ENCODE results near the gene BAZ2A. TPM values are rescaled to one million over a fixed set of nuclear protein-coding genes. Genes with fewer than 3 reads are reported as not detected.

BAZ2A gene
- total RNA-seq, 1 experiment from 2014 or later = 126 TPM

GRCh38 chr12:56676851-56677580 lies 46.9 kb upstream of the BAZ2A start:
- H3K27ac ChIP-seq (ENCODE audit: low read depth, low read length, poor library complexity, severe bottlenecking) = no peak overlapping the region
- H3K4me1 ChIP-seq (ENCODE audit: insufficient read depth, low read length, poor library complexity, severe bottlenecking) = no peaks in the 10 kb centered on the region
- no peak for TF ChIP-seq CTCF (conservative IDR thresholded peaks at IDR 0.05; ENCODE audit: low read depth, low read length)
- TF ChIP-seq EZH2 (IDR thresholded peaks at IDR 0.05; ENCODE audit: borderline replicate concordance, low read depth, low read length, poor library complexity, severe bottlenecking) = no peak
- peaks cover 44% of the 10 kb centered on the region for H3K36me3 ChIP-seq (ENCODE audit: insufficient read depth, low read length, poor library complexity, severe bottlenecking)
- DNase-seq (ENCODE audit: low spot score) = no peak
- no peaks in the 10 kb centered on the region for H3K27me3 ChIP-seq (replicated peaks; ENCODE audit: insufficient read depth, low read depth, low read length, poor library complexity)
- no TSS peak for BruUV-seq (replicated peaks)
- no peaks in the 10 kb centered on the region for H3K9me3 ChIP-seq (ENCODE audit: low read depth, low read length, poor library complexity, severe bottlenecking)
- intact Hi-C loops (cut with micrococcal nuclease; ENCODE audit: unreplicated experiment) = no loop called here
- no peak overlapping the region for H3K4me3 ChIP-seq (ENCODE audit: low read depth, low read length, poor library complexity, severe bottlenecking)
- ChIA-PET POLR2A (ENCODE audit: low non-redundant PET) (interaction anchor here (0.7 kb wide), 1 partner anchor 24 kb away, joined by 17 read pairs; no protein-coding TSS in a partner anchor), CTCF (no interaction called here)

- H3K27ac ChIP-seq (ENCODE audit: low read depth, low read length, poor library complexity, severe bottlenecking) = no peak overlapping the region
- H3K36me3 ChIP-seq (ENCODE audit: insufficient read depth, low read length, poor library complexity, severe bottlenecking) = peaks cover 71% of the 10 kb centered on the region
Measured at GRCh38 chr12:56671608-56672007, 41.5 kb upstream of the BAZ2A start.

GRCh38 chr12:56670836-56671235 lies 40.7 kb upstream of the BAZ2A start:
- Histone ChIP-seq H3K4me3 (ENCODE audit: low read depth, low read length, poor library complexity, severe bottlenecking) (no peak overlapping the region), H3K27me3 (replicated peaks; ENCODE audit: insufficient read depth, low read depth, low read length, poor library complexity) (no peaks in the 10 kb centered on the region), H3K4me1 (ENCODE audit: insufficient read depth, low read length, poor library complexity, severe bottlenecking) (no peaks in the 10 kb centered on the region), H3K9me3 (ENCODE audit: low read depth, low read length, poor library complexity, severe bottlenecking) (no peaks in the 10 kb centered on the region), H3K27ac (ENCODE audit: low read depth, low read length, poor library complexity, severe bottlenecking) (no peak overlapping the region), H3K36me3 (ENCODE audit: insufficient read depth, low read length, poor library complexity, severe bottlenecking) (peaks cover 78% of the 10 kb centered on the region)
- no TSS peak for BruUV-seq (replicated peaks)
- ChIA-PET CTCF (no interaction called here), POLR2A (ENCODE audit: low non-redundant PET) (no interaction called here)
- intact Hi-C loops (cut with micrococcal nuclease; ENCODE audit: unreplicated experiment) = no loop called here
- DNase-seq (ENCODE audit: low spot score) = no peak
- no peak for TF ChIP-seq CTCF (conservative IDR thresholded peaks at IDR 0.05; ENCODE audit: low read depth, low read length)
- no peak for TF ChIP-seq EZH2 (IDR thresholded peaks at IDR 0.05; ENCODE audit: borderline replicate concordance, low read depth, low read length, poor library complexity, severe bottlenecking)

More at GRCh38 chr12:56671608-56672007, 41.5 kb upstream of the BAZ2A start:
- TF ChIP-seq CTCF (conservative IDR thresholded peaks at IDR 0.05; ENCODE audit: low read depth, low read length) = no peak
- DNase-seq (ENCODE audit: low spot score) = no peak
- no peak overlapping the region for H3K4me3 ChIP-seq (ENCODE audit: low read depth, low read length, poor library complexity, severe bottlenecking)
- ChIA-PET POLR2A (ENCODE audit: low non-redundant PET) (no interaction called here), CTCF (no interaction called here)
- no peaks in the 10 kb centered on the region for H3K9me3 ChIP-seq (ENCODE audit: low read depth, low read length, poor library complexity, severe bottlenecking)
- H3K27me3 ChIP-seq (replicated peaks; ENCODE audit: insufficient read depth, low read depth, low read length, poor library complexity) = no peaks in the 10 kb centered on the region
- intact Hi-C loops (cut with micrococcal nuclease; ENCODE audit: unreplicated experiment) = no loop called here
- H3K4me1 ChIP-seq (ENCODE audit: insufficient read depth, low read length, poor library complexity, severe bottlenecking) = no peaks in the 10 kb centered on the region
- BruUV-seq (replicated peaks) = no TSS peak

All from A673 (cell line).